Thyroid gland (tissue), 4 donors: Measurements from ENCODE around the gene KRT36. TPM values are rescaled to one million over a fixed set of nuclear protein-coding genes. Genes with fewer than 3 reads are reported as not detected.

Experiments used
- DNase-seq, 2 donors: peaks; one replicate each; pipeline ENCODE4 v3.0.0-alpha.2; 2019
- H3K27ac ChIP-seq, 3 donors: fragments of 200-600 bp; sonication (generic); 1 replicate in 2 of 3; 2 replicates in 1 of 3; pipeline ENCODE4 v1.5.1; 2016 to 2019; ENCODE audit warnings: mild to moderate bottlenecking in 1 of 3, moderate library complexity in 1 of 3
- H3K27me3 ChIP-seq: fragments of 200-600 bp; sonication (generic); one replicate; pipeline ENCODE4 v1.5.1; 2019
- H3K36me3 ChIP-seq, 2 donors: fragments of 200-600 bp; sonication (generic); one replicate each; pipeline ENCODE4 v1.5.1; 2016 to 2019
- H3K4me1 ChIP-seq, 2 donors: fragments of 200-600 bp; sonication (generic); one replicate each; pipeline ENCODE4 v1.5.1; 2017 to 2019
- H3K4me3 ChIP-seq, 3 donors: fragments of 200-600 bp; sonication (generic); replicated peaks in 1 of 3; 1 replicate in 2 of 3; 2 replicates in 1 of 3; pipeline ENCODE4 v1.5.1; 2016; ENCODE audit warnings: mild to moderate bottlenecking in 1 of 3
- H3K9me3 ChIP-seq: fragments of 200-600 bp; sonication (generic); one replicate; pipeline ENCODE4 v1.5.1; 2017
- POLR2A ChIP-seq, 2 donors: fragments of 450-650 bp; IDR thresholded peaks; one replicate each; pipeline ENCODE4 v1.6.1; 2017; ENCODE audit warnings: antibody characterized with exemption in 2 of 2, mild to moderate bottlenecking in 2 of 2, moderate library complexity in 1 of 2
- WGBS, 2 donors: methylation state at CpG; one replicate each; pipeline ENCODE4 v1.1.5; 2017; 5-methylcytosine and 5-hydroxymethylcytosine counted together
- intact Hi-C: fragments of 100-400 bp; cut with DNase I; formaldehyde crosslinking; loops from one replicate; pipeline ENCODE4 v1.15.1; 2023
- total RNA-seq, 4 donors: library from RNA; depleted of rRNA; stranded (reverse); fragments of >200 nt; gene quantifications; one replicate each; pipeline ENCODE4 v1.2.3, GENCODE V29; 2016
- TF ChIP-seq, protein P1 (sequence below), 6 experiments: fragments of 200-600 bp in 3 of 6; fragments of 450-650 bp in 3 of 6; sonication (generic) in 3 of 6; IDR thresholded peaks; one replicate each; pipeline ENCODE4 v1.5.1; 2016 to 2019; ENCODE audit warnings: antibody characterized with exemption in 6 of 6, mild to moderate bottlenecking in 2 of 6, inconsistent platforms in 1 of 6, moderate library complexity in 1 of 6

KRT36 gene
- total RNA-seq, 4 donors from 2014 or later = not detected

DNA sequence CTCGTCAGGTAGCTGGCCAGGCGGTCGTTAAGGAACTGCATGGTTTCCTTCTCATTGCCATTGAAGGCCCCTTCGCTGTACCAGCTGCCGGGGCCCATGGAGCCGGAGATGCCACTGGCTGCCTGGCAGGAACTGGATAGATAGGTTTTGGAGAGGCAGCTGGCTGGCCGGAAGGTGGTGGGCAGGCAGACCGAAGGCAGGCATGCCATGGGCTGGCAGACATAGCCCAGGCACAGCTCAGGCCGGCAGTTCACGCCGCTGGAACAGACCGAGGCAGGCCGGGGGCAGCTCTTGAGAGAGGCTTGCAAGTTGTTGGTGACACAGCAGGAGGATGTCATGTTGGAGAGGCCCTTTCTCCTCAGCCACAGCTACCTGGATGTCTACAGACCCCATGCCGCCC is 22.7 kb downstream of the KRT36 start, which contains the start of gene KRT32:
Gene KRT32 (minus strand): TSS at position 399 of the 400 bp plus-strand sequence. CDS start 61 bp downstream, at position 338.
- DNase-seq = no peak
- WGBS, 2 donors = 83 to 90% methylated on average over 6 to 14 of the region's 14 CpGs
- Histone ChIP-seq H3K36me3 (no peaks in the 10 kb centered on the region), H3K27ac (no peak within 1 kb of the TSS), H3K9me3 (no peaks in the 10 kb centered on the region), H3K27me3 (no peaks in the 10 kb centered on the region), H3K4me3 (no peak within 1 kb of the TSS), H3K4me1 (peaks cover 0 to 5% of the 10 kb centered on the region in 2 donors)
- TF ChIP-seq, protein P1, sequence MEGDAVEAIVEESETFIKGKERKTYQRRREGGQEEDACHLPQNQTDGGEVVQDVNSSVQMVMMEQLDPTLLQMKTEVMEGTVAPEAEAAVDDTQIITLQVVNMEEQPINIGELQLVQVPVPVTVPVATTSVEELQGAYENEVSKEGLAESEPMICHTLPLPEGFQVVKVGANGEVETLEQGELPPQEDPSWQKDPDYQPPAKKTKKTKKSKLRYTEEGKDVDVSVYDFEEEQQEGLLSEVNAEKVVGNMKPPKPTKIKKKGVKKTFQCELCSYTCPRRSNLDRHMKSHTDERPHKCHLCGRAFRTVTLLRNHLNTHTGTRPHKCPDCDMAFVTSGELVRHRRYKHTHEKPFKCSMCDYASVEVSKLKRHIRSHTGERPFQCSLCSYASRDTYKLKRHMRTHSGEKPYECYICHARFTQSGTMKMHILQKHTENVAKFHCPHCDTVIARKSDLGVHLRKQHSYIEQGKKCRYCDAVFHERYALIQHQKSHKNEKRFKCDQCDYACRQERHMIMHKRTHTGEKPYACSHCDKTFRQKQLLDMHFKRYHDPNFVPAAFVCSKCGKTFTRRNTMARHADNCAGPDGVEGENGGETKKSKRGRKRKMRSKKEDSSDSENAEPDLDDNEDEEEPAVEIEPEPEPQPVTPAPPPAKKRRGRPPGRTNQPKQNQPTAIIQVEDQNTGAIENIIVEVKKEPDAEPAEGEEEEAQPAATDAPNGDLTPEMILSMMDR (IDR thresholded peaks at IDR 0.05) = no peak
- no peak for TF ChIP-seq POLR2A (IDR thresholded peaks at IDR 0.05)
- intact Hi-C loops = no loop called here

- Histone ChIP-seq H3K27ac (no peak overlapping the region), H3K9me3 (no peaks in the 10 kb centered on the region), H3K36me3 (no peaks in the 10 kb centered on the region), H3K4me1 (peaks cover 0 to 5% of the 10 kb centered on the region in 2 donors), H3K27me3 (no peaks in the 10 kb centered on the region), H3K4me3 (no peak overlapping the region)
- peak; percentile 68 to 80 for DNase-seq
- no peak for TF ChIP-seq POLR2A (IDR thresholded peaks at IDR 0.05)
- TF ChIP-seq, protein P1 (IDR thresholded peaks at IDR 0.05) = no peak
- 15 to 38% methylated on average over 6 of the region's 6 CpGs for whole genome bisulfite sequencing, 2 donors
- intact Hi-C loops = no loop called here
Measured at GRCh38 chr17:41464682-41465081, 25.0 kb downstream of the KRT36 start.

GRCh38 chr17:41464173-41464572 is 25.5 kb downstream of the KRT36 start:
- no peak overlapping the region for H3K27ac ChIP-seq
- 86 to 89% methylated on average over 11 of the region's 11 CpGs for WGBS, 2 donors

GRCh38 chr17:41463746-41464145 is 26.0 kb downstream of the KRT36 start:
- Histone ChIP-seq H3K9me3 (no peaks in the 10 kb centered on the region), H3K27ac (no peak overlapping the region), H3K36me3 (no peaks in the 10 kb centered on the region), H3K27me3 (no peaks in the 10 kb centered on the region), H3K4me1 (peaks cover 0 to 5% of the 10 kb centered on the region in 2 donors), H3K4me3 (no peak overlapping the region)
- no peak for DNase-seq
- TF ChIP-seq, protein P1 (IDR thresholded peaks at IDR 0.05) = no peak
- no peak for TF ChIP-seq POLR2A (IDR thresholded peaks at IDR 0.05)
- WGBS, 2 donors = 89 to 93% methylated on average over 2 to 8 of the region's 8 CpGs
- intact Hi-C loops = no loop called here

More at GRCh38 chr17:41464173-41464572, 25.5 kb downstream of the KRT36 start:
- DNase-seq = no peak
- intact Hi-C loops = no loop called here
- no peaks in the 10 kb centered on the region for H3K9me3 ChIP-seq
- H3K27me3 ChIP-seq = no peaks in the 10 kb centered on the region
- TF ChIP-seq, protein P1 (IDR thresholded peaks at IDR 0.05) = no peak
- no peak for TF ChIP-seq POLR2A (IDR thresholded peaks at IDR 0.05)
- no peaks in the 10 kb centered on the region for H3K36me3 ChIP-seq
- peaks cover 0 to 5% of the 10 kb centered on the region in 2 donors for H3K4me1 ChIP-seq
- no peak overlapping the region for H3K4me3 ChIP-seq

DNA sequence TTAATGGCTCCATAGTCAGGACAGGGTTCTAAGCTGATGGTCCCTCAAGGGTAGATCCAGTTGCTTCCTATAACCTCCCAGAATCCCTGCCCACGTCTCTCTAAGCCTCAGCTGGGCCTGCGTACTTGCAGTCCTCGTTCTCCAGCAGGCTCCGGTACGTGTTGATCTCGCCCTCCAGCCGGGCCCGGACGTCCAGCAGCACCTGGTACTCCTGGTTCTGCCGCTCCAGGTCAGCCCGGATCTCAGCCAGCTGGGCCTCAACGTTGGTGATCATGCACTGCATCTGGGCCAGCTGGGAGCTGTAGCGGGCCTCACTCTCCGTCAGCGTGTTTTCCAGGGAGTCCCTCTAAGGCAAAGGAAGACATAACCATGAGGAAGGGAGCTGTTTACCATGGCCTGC is 27.0 kb downstream of the KRT36 start:
- TF ChIP-seq, protein P1 (IDR thresholded peaks at IDR 0.05) = no peak
- TF ChIP-seq POLR2A (IDR thresholded peaks at IDR 0.05) = no peak
- H3K9me3 ChIP-seq = no peaks in the 10 kb centered on the region
- no peak overlapping the region for H3K27ac ChIP-seq
- no peak overlapping the region for H3K4me3 ChIP-seq
- no peak for DNase-seq
- H3K4me1 ChIP-seq = peaks cover 0 to 5% of the 10 kb centered on the region in 2 donors
- no peaks in the 10 kb centered on the region for H3K27me3 ChIP-seq
- 85 to 86% methylated on average over 15 of the region's 15 CpGs for WGBS, 2 donors
- no peaks in the 10 kb centered on the region for H3K36me3 ChIP-seq
- intact Hi-C loops = no loop called here
